CD4-positive, alpha-beta memory T cell (primary cell): ENCODE measurements around the gene ZNF385C. TPM values are rescaled to one million over a fixed set of nuclear protein-coding genes. Genes with fewer than 3 reads are reported as not detected.
A peak's percentile ranks its signal among the peaks of the same experiment; 100 is the strongest.
"Not testable (repeated sequence)": the region's sequence is repeated elsewhere in the genome, so short reads cannot be mapped to it uniquely, and the experiment has no call there.

Source experiments
- CTCF ChIA-PET: fragments of 350-600 bp; sonication (Branson Sonifier 250); formaldehyde crosslinking; loops from one replicate; lab custom pipeline; 2021; ENCODE audit warnings: inconsistent platforms; ENCODE audit not compliant: partially characterized antibody; lab: Charles Lee
- POLR2A ChIA-PET: fragments of 350-600 bp; sonication (Branson Sonifier 250); formaldehyde crosslinking; loops from one replicate; lab custom pipeline; 2021; ENCODE audit not compliant: partially characterized antibody; lab: Charles Lee
- DNase-seq, 5 donors: peaks; one replicate each; pipeline versions ENCODE4 v3.0.0 to v3.0.0-alpha.2; 2020 to 2022; ENCODE audit warnings: mixed read lengths in 1 of 5
- H3K27ac ChIP-seq: one replicate; pipeline ENCODE4 v1.7.0; 2013; ENCODE audit warnings: low read depth, low read length
- H3K27me3 ChIP-seq: 2 replicates; pipeline ENCODE4 v1.7.0; 2013; ENCODE audit warnings: mild to moderate bottlenecking, low read length, moderate library complexity; ENCODE audit not compliant: insufficient read depth
- H3K36me3 ChIP-seq: 2 replicates; pipeline ENCODE4 v1.7.0; 2013; ENCODE audit warnings: mild to moderate bottlenecking, low read length, moderate library complexity; ENCODE audit not compliant: insufficient read depth
- H3K4me1 ChIP-seq: 2 replicates; pipeline ENCODE4 v1.7.0; 2013; ENCODE audit warnings: mild to moderate bottlenecking, low read length, moderate library complexity; ENCODE audit not compliant: insufficient read depth
- H3K4me3 ChIP-seq, 2 donors: one replicate each; pipeline ENCODE4 v1.7.0; 2013; ENCODE audit warnings: low read length in 2 of 2, mild to moderate bottlenecking in 1 of 2
- H3K9me3 ChIP-seq, 2 donors: one replicate each; pipeline ENCODE4 v1.7.0; 2013; ENCODE audit warnings: low read length in 2 of 2, control low read depth in 1 of 2; ENCODE audit not compliant: control insufficient read depth in 1 of 2
- H3K27ac Mint-ChIP-seq, 7 donors: one replicate each; pipeline ENCODE4 v1.8.0; 2020 to 2021; ENCODE audit warnings: mixed read lengths in 7 of 7, mild to moderate bottlenecking in 6 of 7, inconsistent platforms in 3 of 7, moderate library complexity in 3 of 7
- H3K27me3 Mint-ChIP-seq, 2 donors: one replicate each; pipeline ENCODE4 v1.8.0; 2020 to 2021; ENCODE audit warnings: mixed read lengths in 2 of 2
- H3K36me3 Mint-ChIP-seq, 2 donors: one replicate each; pipeline ENCODE4 v1.8.0; 2020 to 2021; ENCODE audit warnings: mixed read lengths in 2 of 2, inconsistent platforms in 1 of 2, mild to moderate bottlenecking in 1 of 2
- H3K4me1 Mint-ChIP-seq, 4 donors: one replicate each; pipeline ENCODE4 v1.8.0; 2020 to 2021; ENCODE audit warnings: mixed read lengths in 4 of 4, mild to moderate bottlenecking in 1 of 4
- H3K4me3 Mint-ChIP-seq, 8 donors: one replicate each; pipeline ENCODE4 v1.8.0; 2020 to 2021; ENCODE audit warnings: mixed read lengths in 8 of 8, mild to moderate bottlenecking in 7 of 8, moderate library complexity in 6 of 8, inconsistent platforms in 3 of 8
- H3K9me3 Mint-ChIP-seq, 8 donors: one replicate each; pipeline ENCODE4 v1.8.0; 2020 to 2021; ENCODE audit warnings: mixed read lengths in 8 of 8, mild to moderate bottlenecking in 5 of 8, inconsistent platforms in 3 of 8, moderate library complexity in 1 of 8
- intact Hi-C: fragments of 100-400 bp; cut with micrococcal nuclease; formaldehyde crosslinking; loops from one replicate; pipeline ENCODE4 v1.15.1; 2023
- polyA plus RNA-seq, 2 donors: library from polyadenylated mRNA; unstranded; fragments of 300-500 nt; fragmentation: Illumina TruSeq; gene quantifications; one replicate each; pipeline ENCODE4 v1.2.3, GENCODE V29; 2021
- total RNA-seq, 2 experiments: library from RNA; stranded (reverse); gene quantifications; one replicate each; pipeline ENCODE4 v1.2.3, GENCODE V29; 2021

Gene ZNF385C
- total RNA-seq (under 1 TPM in 1 of 2 experiments, not detected in 1; 0.36 TPM), polyA plus RNA-seq (not detected)

DNA sequence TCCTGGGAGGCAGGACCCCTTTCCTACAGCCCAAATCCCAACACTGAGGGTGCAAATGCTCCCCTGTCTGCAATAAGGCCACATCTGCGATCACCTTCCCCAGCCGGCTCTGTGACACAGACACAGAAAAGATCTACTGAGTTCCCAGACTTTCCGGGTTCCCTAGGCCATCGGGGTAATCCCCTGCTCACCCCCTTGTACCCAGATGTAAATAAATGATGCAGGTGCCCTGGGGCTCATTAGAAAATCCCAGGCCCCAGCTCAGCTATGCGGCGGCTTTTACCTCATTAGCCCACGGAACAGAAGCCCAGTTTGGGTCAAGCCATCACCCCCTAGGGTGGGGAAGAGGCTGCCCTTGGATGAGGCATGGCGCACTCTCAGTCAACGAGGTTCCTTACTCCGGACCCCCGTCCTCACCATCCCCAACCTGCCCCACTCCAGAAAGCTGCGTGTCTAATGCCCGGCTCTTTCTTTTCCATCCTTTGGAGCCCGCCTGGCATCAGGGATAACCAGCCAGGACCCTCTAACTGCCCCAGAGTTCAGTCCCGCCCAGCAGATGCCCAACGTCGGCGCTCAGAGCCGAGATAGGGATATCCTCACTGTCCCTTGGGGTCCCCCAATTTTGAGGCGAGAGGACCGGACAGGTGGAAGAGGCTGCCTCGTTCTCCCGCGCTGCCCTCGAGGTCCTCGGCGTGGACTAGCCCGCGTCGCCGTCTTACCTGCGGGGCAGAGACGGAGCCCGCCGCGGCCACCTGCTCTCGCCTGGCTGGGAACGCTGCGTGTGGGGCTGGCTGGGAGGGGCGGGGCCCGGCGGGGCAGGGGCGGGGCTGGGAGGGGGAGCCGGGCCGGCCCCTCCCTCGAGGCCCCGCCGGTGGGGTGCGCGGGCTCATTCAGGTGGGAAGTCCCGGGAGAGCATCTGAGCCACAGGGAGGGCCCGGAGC, at the start of gene ZNF385C:
Gene ZNF385C, minus strand, starts transcription at position 783 of the 941 bp plus-strand sequence. CDS start 35,417 bp downstream, outside the sequence.
- H3K36me3 Mint-ChIP-seq: no peaks in the 10 kb centered on the region
- Histone ChIP-seq H3K4me1 (peaks cover 7% of the 10 kb centered on the region), H3K27ac (no peak within 1 kb of the TSS), H3K9me3 (no peaks in the 10 kb centered on the region), H3K4me3 (peak within 1 kb of the TSS in 1 of 2 donors; percentile 28), H3K27me3 (peaks cover 6% of the 10 kb centered on the region), H3K36me3 (no peaks in the 10 kb centered on the region)
- intact Hi-C loops: no loop called here
- peak within 1 kb of the TSS; percentile 21 to 79 (median 52) for H3K4me3 Mint-ChIP-seq
- DNase-seq: peak in 4 of 5 donors; percentile 25 to 58 (median 28)
- H3K9me3 Mint-ChIP-seq: no peaks in the 10 kb centered on the region
- peaks cover 2 to 20% of the 10 kb centered on the region in 2 donors for H3K27me3 Mint-ChIP-seq
- H3K4me1 Mint-ChIP-seq: peaks cover 2 to 8% (median 7%) of the 10 kb centered on the region in 4 donors
- H3K27ac Mint-ChIP-seq: peak within 1 kb of the TSS in 6 of 7 donors; percentile 10 to 89 (median 32)
- ChIA-PET CTCF (interaction anchor here (1.0 to 2.6 kb wide), 5 partner anchors 18 to 74 kb away, joined by 3 to 9 read pairs (median 5); no protein-coding TSS in a partner anchor), POLR2A (interaction anchor here (2.8 kb wide), 1 partner anchor 15 kb away, joined by 14 read pairs; the partner anchor contains the start of gene DHX58)

DNA sequence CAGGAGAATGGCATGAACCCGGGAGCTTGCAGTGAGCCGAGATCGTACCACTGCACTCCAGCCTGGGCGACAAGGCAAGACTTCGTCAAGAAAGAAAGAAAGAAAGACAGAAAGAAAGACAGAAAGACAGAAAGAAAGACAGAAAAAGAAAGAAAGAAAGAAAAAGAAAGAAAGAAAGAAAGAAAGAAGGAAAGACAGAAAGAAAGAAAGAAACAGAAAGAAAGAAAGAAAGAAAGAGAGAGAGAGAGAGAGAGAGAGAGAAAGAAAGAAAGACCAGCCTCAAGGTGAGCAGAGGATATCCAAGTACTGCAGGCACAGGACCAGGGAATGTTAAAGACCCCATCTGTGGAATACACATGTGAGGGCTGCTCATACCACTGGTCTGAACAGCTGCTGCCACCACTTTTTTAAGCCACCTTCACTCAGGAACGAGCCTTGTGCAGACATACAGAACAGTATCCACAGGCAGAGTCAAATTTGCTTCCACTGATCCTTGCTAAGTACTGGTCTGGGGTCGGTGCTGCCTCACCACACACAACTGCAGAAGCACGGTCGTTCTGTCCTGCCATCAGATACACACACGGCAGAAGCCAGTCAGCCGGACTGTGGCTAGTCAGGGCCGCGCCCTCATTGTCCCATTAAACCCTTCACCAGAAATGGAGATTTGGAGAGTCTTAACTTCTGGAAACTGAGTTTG, 48.8 kb upstream of the ZNF385C start:
- CTCF ChIA-PET: interaction anchor here (0.6 kb wide), 1 partner anchor 83 kb away, joined by 3 read pairs; no protein-coding TSS in a partner anchor
- intact Hi-C loops: no loop called here
- Mint-ChIP-seq H3K27ac (peak overlapping the region in 3 of 7 donors; percentile 60 to 76 (median 62)), H3K9me3 (peaks cover 0 to 2% (median 0%) of the 10 kb centered on the region in 8 donors), H3K4me1 (peaks cover 26 to 61% (median 45%) of the 10 kb centered on the region in 4 donors), H3K27me3 (no peaks in the 10 kb centered on the region), H3K4me3 (no peak overlapping the region), H3K36me3 (peaks cover 16 to 50% of the 10 kb centered on the region in 2 donors)
- peaks cover 20% of the 10 kb centered on the region for H3K36me3 ChIP-seq
- H3K4me3 ChIP-seq: no peak overlapping the region
- peaks cover 18% of the 10 kb centered on the region for H3K4me1 ChIP-seq
- no peak overlapping the region for H3K27ac ChIP-seq
- no peaks in the 10 kb centered on the region for H3K9me3 ChIP-seq
- no peak for DNase-seq
- H3K27me3 ChIP-seq: no peaks in the 10 kb centered on the region
- POLR2A ChIA-PET: no interaction called here

DNA sequence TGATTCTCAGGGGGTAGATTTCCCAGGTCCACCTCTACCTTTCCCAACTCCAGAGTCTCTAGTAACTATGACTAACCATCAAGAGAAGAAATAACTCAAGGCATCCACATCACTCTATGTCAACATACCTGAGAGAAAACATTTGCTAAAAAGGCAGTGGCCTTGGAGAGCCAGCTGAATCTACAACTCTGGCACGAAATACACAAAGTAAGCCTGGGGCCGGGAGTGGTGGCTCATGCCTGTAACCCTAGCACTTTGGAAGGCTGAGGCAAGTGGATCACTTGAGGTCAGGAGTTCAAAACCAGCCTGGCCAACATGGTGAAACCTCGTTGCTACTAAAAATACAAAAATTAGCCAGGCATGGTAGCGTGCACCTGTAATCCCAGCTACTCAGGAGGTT, 44.9 kb upstream of the ZNF385C start:
- H3K27me3 Mint-ChIP-seq, intact Hi-C loops, DNase-seq, H3K27ac ChIP-seq, H3K27me3 ChIP-seq, H3K9me3 Mint-ChIP-seq, H3K4me3 Mint-ChIP-seq, H3K4me3 ChIP-seq, H3K9me3 ChIP-seq: not testable (repeated sequence)
- peaks cover 18% of the 10 kb centered on the region for H3K4me1 ChIP-seq
- peaks cover 15 to 56% of the 10 kb centered on the region in 2 donors for H3K36me3 Mint-ChIP-seq
- ChIA-PET CTCF (interaction anchor here (1.0 to 1.2 kb wide), 2 partner anchors 9 kb away, joined by 4 read pairs; no protein-coding TSS in a partner anchor), POLR2A (interaction anchor here (1.1 to 1.5 kb wide), 2 partner anchors 11 to 13 kb away, joined by 3 read pairs; no protein-coding TSS in a partner anchor)
- peaks cover 25 to 67% (median 42%) of the 10 kb centered on the region in 4 donors for H3K4me1 Mint-ChIP-seq
- H3K36me3 ChIP-seq: peaks cover 21% of the 10 kb centered on the region
- H3K27ac Mint-ChIP-seq: peak overlapping the region in 2 of 7 donors; percentile 1 to 68

DNA sequence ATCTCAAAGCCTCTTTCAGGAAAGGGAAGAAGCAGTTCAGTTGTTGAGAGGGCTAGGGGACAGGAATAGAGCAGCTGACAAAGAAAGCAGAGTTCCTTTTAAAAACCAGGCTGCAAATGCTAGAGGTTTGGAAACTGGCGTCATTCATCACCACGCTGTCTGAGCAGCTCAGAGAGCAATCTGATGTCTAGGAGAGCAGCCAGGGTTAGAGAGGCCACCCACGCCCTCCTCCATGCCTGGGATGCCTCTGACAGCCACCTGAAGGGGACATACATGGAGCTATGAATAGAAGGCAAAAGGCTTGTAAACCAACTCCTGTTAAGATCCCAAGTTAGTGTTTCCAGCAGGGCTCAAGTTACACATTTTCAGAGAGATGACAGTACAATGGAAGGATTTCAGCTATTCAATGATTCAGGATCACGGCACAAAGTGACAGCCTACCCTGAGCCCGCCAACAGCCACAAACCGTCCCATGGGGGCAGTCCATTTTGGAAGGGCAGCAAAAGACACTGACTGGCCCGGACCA, 44.2 kb upstream of the ZNF385C start:
- H3K9me3 ChIP-seq: no peaks in the 10 kb centered on the region
- ChIA-PET POLR2A (no interaction called here), CTCF (interaction anchor here (1.2 kb wide), 1 partner anchor 9 kb away, joined by 4 read pairs; no protein-coding TSS in a partner anchor)
- H3K36me3 ChIP-seq: peaks cover 21% of the 10 kb centered on the region
- peaks cover 15 to 57% of the 10 kb centered on the region in 2 donors for H3K36me3 Mint-ChIP-seq
- H3K4me3 Mint-ChIP-seq: peak overlapping the region in 1 of 8 donors; percentile 31
- intact Hi-C loops: no loop called here
- H3K27me3 ChIP-seq: no peaks in the 10 kb centered on the region
- H3K4me1 ChIP-seq: peaks cover 18% of the 10 kb centered on the region
- no peak overlapping the region for H3K27ac ChIP-seq
- H3K4me3 ChIP-seq: no peak overlapping the region
- peak overlapping the region in 2 of 7 donors; percentile 5 to 68 for H3K27ac Mint-ChIP-seq
- H3K9me3 Mint-ChIP-seq: no peaks in the 10 kb centered on the region
- no peaks in the 10 kb centered on the region for H3K27me3 Mint-ChIP-seq
- peaks cover 26 to 67% (median 43%) of the 10 kb centered on the region in 4 donors for H3K4me1 Mint-ChIP-seq
- DNase-seq: no peak

GRCh38 chr17:42141382-42141781, 43.1 kb upstream of the ZNF385C start:
- peaks cover 21% of the 10 kb centered on the region for H3K36me3 ChIP-seq
- H3K27ac ChIP-seq: no peak overlapping the region
- CTCF ChIA-PET: no interaction called here
- peaks cover 25% of the 10 kb centered on the region for H3K4me1 ChIP-seq
- H3K9me3 ChIP-seq: no peaks in the 10 kb centered on the region
- Mint-ChIP-seq H3K4me1 (peaks cover 23 to 67% (median 40%) of the 10 kb centered on the region in 4 donors), H3K36me3 (peaks cover 15 to 52% of the 10 kb centered on the region in 2 donors), H3K27me3 (no peaks in the 10 kb centered on the region), H3K9me3 (no peaks in the 10 kb centered on the region), H3K27ac (no peak overlapping the region), H3K4me3 (no peak overlapping the region)
- H3K4me3 ChIP-seq: no peak overlapping the region
- no peak for DNase-seq
- intact Hi-C loops: no loop called here
- POLR2A ChIA-PET: no interaction called here
- H3K27me3 ChIP-seq: no peaks in the 10 kb centered on the region

DNA sequence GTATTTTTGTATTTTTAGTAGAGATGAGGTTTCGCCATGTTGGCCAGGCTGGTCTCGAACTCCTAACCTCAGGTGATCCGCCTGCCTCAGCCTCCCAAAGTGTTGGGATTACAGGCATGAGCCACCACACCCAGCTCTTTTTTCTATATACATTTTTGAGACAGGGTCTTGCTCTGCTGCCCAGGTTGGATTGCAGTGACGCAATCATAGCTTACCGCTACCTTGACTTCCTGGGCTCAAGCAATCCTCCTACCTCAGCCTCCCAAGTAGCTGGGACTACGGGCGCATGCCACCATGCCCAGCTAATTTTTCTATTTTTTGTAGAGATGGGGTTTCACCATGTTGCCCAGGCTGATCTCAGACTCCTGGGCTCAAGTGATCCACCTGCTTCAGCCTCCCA, 42.4 kb upstream of the ZNF385C start:
- Mint-ChIP-seq H3K27ac (peak overlapping the region in 1 of 7 donors; percentile 4), H3K36me3 (peaks cover 15 to 52% of the 10 kb centered on the region in 2 donors), H3K4me1 (peaks cover 29 to 68% (median 46%) of the 10 kb centered on the region in 4 donors)
- H3K27me3 Mint-ChIP-seq, POLR2A ChIA-PET, intact Hi-C loops, H3K27ac ChIP-seq, H3K9me3 ChIP-seq, DNase-seq, H3K9me3 Mint-ChIP-seq, H3K4me3 Mint-ChIP-seq, H3K27me3 ChIP-seq, H3K4me3 ChIP-seq: not testable (repeated sequence)
- CTCF ChIA-PET: interaction anchor here (1.4 kb wide), 1 partner anchor 115 kb away, joined by 3 read pairs; no protein-coding TSS in a partner anchor
- peaks cover 32% of the 10 kb centered on the region for H3K4me1 ChIP-seq
- H3K36me3 ChIP-seq: peaks cover 21% of the 10 kb centered on the region
